SK-N-DZ (cell line): ENCODE results near the gene PMVK.

Experiments used
- DNase-seq: peaks from one replicate; pipeline ENCODE4 v3.0.0-alpha.2; 2015; ENCODE audit warnings: low spot score

Gene PMVK

GRCh38 chr1:154967331-154967950 is 30.9 kb upstream of the PMVK start:
- DNase-seq, result no peak

DNA sequence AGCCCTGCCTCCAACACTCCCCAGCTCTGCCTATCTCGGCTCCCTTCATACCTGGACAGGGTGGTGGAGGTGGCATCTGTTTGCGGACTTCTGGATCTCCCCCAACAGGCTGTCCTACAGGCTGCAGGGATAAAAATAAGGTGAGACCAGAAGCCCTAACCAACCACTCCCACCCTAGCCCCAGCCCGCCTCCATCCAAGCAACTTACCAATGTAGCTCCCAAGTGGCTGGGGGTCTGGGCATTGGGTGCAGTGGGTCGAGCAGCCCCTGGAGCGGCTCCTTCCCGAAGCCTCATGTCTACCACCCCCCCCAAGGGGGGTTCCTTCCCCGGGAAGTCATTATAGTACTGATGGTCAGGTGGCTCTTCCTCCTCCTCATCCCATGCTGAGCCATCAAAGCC is 29.6 kb upstream of the PMVK start:
- no peak for DNase-seq

GRCh38 chr1:154964359-154964758 is 27.8 kb upstream of the PMVK start:
- DNase-seq, result no peak

- DNase-seq, result no peak
Measured at GRCh38 chr1:154963643-154964042, 27.1 kb upstream of the PMVK start.

DNA sequence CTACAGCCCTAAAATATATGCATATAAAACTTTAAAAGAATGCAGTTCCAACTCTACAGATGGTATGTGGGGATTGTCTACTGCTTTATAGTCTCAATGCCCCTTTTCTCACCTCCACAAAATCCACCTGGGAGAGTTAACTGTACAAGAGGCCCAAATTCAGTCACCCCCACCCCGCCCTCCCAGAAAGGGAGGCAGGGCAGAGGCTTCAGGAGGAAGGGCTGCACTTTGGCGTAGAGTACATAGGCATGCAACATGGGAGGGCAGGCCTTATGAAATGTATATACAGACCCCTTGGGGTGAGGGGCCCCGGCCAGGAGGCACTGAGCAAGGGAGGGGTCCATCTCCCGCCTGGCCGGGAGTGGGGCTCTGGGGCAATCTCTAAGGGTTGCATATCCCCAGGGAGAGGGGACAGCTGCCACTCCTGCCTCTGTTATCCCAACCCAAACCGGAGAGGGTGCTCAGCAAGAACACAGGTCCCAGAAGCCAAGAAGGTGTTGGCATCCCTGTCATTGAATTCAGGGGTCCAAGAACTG is 26.3 kb upstream of the PMVK start:
- DNase-seq, result no peak

DNA sequence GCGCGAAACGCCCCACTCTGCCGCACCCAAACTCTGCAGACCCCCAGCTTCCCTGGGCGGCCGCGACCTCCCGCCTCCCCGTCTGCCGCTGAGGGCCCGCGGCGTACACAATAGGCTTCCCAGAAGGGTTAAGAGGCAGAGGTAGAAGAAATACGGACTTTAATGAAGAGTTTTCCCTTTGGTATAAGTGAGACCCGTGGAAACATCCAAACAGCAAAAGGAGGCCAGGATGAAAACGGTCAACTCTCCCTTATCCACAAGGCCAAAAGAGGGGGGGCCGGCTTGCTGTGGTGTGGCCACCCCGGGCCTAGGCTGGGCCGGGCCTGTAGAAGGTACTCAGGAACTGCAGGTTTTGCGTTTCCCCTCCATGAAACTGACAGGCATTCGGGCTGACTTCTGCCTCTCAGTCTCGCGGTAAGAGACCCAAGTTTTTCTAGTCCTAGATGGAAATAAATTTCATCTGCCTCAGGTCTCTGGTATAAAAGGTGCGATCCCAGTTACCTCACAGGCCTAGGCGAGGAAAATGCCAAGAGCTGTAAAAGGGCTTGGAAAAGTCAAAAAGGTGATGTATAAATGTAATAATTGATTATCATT is 25.7 kb upstream of the PMVK start:
- no peak for DNase-seq

DNA sequence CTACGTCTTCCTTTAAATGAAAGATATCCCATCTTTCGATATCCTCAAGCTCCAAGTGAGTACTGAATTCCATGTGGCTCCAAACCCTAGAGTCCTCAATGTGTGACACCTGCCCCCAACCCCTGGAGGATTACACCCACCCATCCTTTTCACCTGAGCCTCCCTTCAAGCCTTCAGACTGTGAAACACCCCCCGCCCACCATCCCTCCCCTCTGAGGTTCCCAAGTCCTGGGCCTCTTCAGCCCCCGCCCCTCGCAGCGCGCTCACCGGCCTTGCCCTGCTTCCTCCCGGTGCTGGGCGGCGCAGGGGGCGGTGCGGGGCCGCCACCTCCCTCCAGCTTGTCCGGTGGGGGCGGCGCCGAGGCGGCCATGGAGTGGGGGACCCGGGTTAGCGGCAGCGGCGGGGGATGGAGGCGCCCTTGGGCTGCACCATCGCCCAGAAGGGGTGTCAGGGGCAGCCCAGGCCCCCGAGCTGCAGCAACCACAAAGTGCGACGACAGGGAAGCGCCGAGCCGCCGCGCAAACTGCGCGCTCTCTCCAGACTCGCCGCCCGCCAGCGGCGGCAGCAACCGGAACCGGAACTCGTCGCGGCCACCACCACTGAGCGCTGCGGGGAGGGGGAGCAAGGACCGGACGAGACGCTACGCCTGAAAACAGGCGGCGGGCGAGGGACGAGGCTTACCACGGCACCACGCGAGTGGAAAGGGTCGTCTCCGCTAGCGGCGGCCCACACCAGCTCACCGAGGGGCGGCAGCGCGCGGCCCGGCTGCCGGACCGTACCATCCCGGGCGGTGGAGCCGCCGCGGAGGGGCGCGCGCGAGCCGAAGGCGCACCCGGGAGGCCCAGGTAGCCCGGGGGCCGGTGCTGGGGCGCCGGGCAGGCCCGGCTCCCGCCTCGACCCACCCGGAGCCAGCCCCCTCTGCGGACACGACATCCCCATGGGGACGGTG is 25.0 kb upstream of the PMVK start, which contains the start of gene PYGO2:
TSS of gene PYGO2 (minus strand) at position 576 of the 949 bp plus-strand sequence. CDS start at position 370, 206 bp downstream.
- DNase-seq, result peak; percentile 86

DNA sequence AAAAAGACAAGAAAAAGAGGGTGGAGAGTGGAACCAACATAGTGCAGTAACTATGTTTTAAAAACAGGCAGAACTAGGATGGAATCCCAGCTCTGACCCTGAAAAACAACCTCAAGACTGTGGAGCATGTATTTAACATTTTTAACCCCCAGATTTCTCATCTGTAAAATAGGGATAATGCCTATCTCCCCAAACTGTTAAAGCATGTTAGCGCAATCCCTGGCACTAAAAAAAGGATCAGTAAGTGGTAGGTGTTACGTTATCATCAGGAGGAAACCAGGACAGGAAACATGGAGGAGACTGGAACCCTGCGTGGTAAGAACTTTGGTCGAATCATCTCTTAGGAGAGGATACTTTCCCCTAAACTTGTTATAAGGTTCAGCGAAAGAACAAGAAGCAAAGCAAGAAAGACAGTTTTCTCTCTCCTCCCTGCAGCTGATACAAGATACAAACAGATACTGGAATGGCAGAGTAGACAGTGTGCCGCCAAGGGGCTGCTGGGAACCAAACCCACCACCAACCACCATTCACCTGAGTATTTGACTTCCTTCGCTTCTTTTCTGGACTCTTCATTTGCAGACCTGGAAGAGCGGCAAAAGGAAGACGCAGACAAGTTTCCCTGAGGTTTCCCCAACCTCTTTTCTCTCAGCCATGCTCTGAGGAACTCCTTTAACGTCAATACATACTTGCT is 24.1 kb upstream of the PMVK start:
- no peak for DNase-seq

DNA sequence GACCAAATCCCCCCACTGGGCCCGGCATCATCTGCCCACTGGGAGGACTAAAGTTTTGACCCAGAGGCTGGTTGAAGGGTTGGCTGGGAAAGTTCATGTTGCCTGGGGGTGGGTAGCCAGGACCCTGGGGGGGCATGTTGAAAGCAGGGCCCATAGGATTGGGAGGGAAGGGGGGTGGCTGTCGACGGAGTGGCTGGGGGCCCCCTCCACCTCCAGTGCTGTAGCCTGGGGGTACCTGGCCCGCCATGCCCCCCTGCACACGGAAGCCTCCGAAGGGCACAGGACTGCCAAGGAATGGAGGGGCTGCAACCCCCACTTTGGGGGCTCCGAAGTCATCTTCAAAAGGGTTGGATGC is 22.9 kb upstream of the PMVK start:
- DNase-seq, result no peak

DNA sequence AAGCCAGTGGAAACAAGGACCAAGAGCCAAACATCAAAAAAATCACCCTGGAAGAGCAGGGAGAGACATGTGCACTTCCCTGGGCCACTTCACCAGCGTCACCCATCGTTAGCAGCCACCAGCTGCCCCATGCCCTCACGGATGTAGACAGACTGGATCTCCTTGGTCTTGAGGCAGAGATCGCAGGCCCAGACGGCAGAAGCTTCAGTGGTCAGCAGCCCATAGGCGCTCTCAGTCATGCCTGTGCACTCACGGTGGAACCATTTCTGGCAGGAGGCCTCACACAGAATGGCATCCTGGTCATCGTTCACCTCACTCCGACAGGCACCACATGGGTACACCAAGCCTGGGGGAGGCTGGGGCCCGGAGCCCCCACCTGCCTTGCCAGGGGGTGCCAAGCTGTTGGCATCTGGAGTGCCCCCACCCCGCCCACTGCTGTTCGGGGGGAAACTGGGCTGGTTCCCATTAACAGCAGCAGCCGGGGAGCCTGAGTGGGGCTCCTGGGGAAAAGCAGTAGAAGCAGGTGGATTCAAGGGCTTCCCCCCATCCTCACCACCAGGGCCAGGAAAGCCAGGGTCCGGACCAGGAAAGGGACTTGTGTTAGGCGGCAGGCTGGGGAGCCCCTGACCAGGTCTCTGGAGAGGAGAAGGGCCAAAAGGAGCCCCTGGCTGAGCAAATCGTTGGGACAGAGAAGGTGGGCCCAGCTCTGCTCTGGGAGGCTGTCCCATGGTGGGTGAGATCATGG is 22.3 kb upstream of the PMVK start:
- DNase-seq, result no peak

GRCh38 chr1:154958036-154958435 is 21.5 kb upstream of the PMVK start:
- no peak for DNase-seq

GRCh38 chr1:154957091-154957657 is 20.7 kb upstream of the PMVK start:
- DNase-seq, result no peak

- DNase-seq, result no peak
Measured at GRCh38 chr1:154956544-154956941, 20.0 kb upstream of the PMVK start.

- DNase-seq, result peak; percentile 97
Measured at GRCh38 chr1:154955718-154956543, 19.4 kb upstream of the PMVK start, which contains the start of gene PBXIP1. Gene PBXIP1, minus strand, starts transcription at chr1:154956099. Its CDS starts 2,378 bp downstream, at chr1:154953721.

GRCh38 chr1:154955039-154955717 is 18.7 kb upstream of the PMVK start:
- DNase-seq, result peak; percentile 77

- DNase-seq, result no peak
Measured at GRCh38 chr1:154954541-154954940, 18.0 kb upstream of the PMVK start.

- DNase-seq, result no peak
Measured at GRCh38 chr1:154953611-154954038, 17.1 kb upstream of the PMVK start.

GRCh38 chr1:154952664-154953063 is 16.1 kb upstream of the PMVK start:
- DNase-seq, result no peak
